HepG2 (cell line): ENCODE measurements around the gene USP34. TPM values are rescaled to one million over a fixed set of nuclear protein-coding genes. Genes with fewer than 3 reads are reported as not detected.

Source experiments
- ATAC-seq: fragments of 200-7000 bp; cut with Tn5 transposase; 3 replicates; pipeline ENCODE4 v1.9.1; 2020; ENCODE audit warnings: mild to moderate bottlenecking, moderate library complexity
- BruUV-seq: library from RNA; stranded (reverse); fragments of 400-500 nt; replicated peaks from 2 replicates; lab custom pipeline; 2021; lab: Mats Ljungman, UMichigan
- CTCF ChIA-PET: fragments of 300-600 bp; formaldehyde crosslinking; extraction: SDS; loops from one replicate; lab custom pipeline; 2021; ENCODE audit warnings: low total read pairs, inconsistent platforms, low intra/inter-chr PET ratio; lab: Yijun Ruan, JAX
- POLR2A ChIA-PET: fragments of 350-600 bp; sonication (Branson Sonifier 250); formaldehyde crosslinking; loops from one replicate; lab custom pipeline; 2020; ENCODE audit warnings: antibody characterized with exemption, inconsistent platforms; lab: Yijun Ruan, JAX
- DNase-seq: peaks from one replicate; pipeline ENCODE4 v3.0.0-alpha.2; 2015; ENCODE audit warnings: low spot score
- FAIRE-seq: peaks from 3 replicates; lab custom pipeline; 2011; peaks lifted over from hg19 to GRCh38; lab: Jason Lieb, UNC
- H2AFZ ChIP-seq: one replicate; pipeline ENCODE4 v1.6.1; 2011; ENCODE audit warnings: low read length, inconsistent platforms
- H3K27ac ChIP-seq: fragments of 300-600 bp; 3 replicates; pipeline ENCODE4 v1.8.0; 2011; ENCODE audit warnings: mixed run types, mild to moderate bottlenecking, mixed read lengths, low read length, inconsistent platforms; ENCODE audit not compliant: insufficient read depth; ENCODE audit errors: extremely low read length
- H3K27me3 ChIP-seq, 2 experiments: fragments of 200-600 bp in 1 of 2; 2 replicates in 1 of 2; 3 replicates in 1 of 2; pipeline versions ENCODE4 v1.6.0 to v1.8.0; 2011; ENCODE audit warnings: low read length in 2 of 2, mild to moderate bottlenecking in 2 of 2, moderate library complexity in 2 of 2, inconsistent platforms in 1 of 2; ENCODE audit not compliant: insufficient read depth in 2 of 2, control insufficient read depth in 1 of 2
- H3K36me3 ChIP-seq, 2 experiments: fragments of 200-600 bp in 1 of 2; replicated peaks in 1 of 2; 2 replicates in 1 of 2; 3 replicates in 1 of 2; pipeline versions ENCODE4 v1.5.1 to v1.8.0; 2011; ENCODE audit warnings: low read length in 2 of 2, inconsistent platforms in 1 of 2; ENCODE audit not compliant: insufficient read depth in 2 of 2, control insufficient read depth in 1 of 2
- H3K4me1 ChIP-seq: 2 replicates; pipeline ENCODE4 v1.5.1; 2012; ENCODE audit warnings: low read length, inconsistent platforms; ENCODE audit not compliant: insufficient read depth
- H3K4me2 ChIP-seq: 2 replicates; pipeline ENCODE4 v1.6.0; 2011; ENCODE audit warnings: low read depth, low read length, inconsistent platforms
- H3K4me3 ChIP-seq, 3 experiments: fragments of 200-600 bp in 1 of 3; sonication (generic), shearing (Covaris generic) in 1 of 3; replicated peaks in 1 of 3; 2 replicates each; pipeline ENCODE4 v1.5.1; 2011 to 2016; ENCODE audit warnings: low read length in 3 of 3, inconsistent platforms in 2 of 3, low read depth in 2 of 3, mild to moderate bottlenecking in 2 of 3, control low read depth in 1 of 3, mixed read lengths in 1 of 3; ENCODE audit not compliant: insufficient read depth in 1 of 3
- H3K79me2 ChIP-seq: one replicate; pipeline ENCODE4 v1.6.1; 2011; ENCODE audit warnings: low read length, inconsistent platforms; ENCODE audit not compliant: insufficient read depth
- H3K9ac ChIP-seq: 2 replicates; pipeline ENCODE4 v1.6.0; 2011; ENCODE audit warnings: mild to moderate bottlenecking, low read depth, low read length, inconsistent platforms; ENCODE audit not compliant: insufficient read depth
- H3K9me3 ChIP-seq: 2 replicates; pipeline ENCODE4 v1.5.1; 2012; ENCODE audit warnings: mild to moderate bottlenecking, low read length
- H4K20me1 ChIP-seq: 2 replicates; pipeline ENCODE4 v1.6.0; 2011; ENCODE audit warnings: inconsistent platforms, mild to moderate bottlenecking, low read length, moderate library complexity; ENCODE audit not compliant: insufficient read depth
- JUN ChIP-seq: sonication (generic); formaldehyde crosslinking; IDR thresholded peaks from 2 replicates; pipeline ENCODE4 v1.4.0; 2020; ENCODE audit warnings: mild to moderate bottlenecking, missing genetic modification reagents
- LRRFIP1 ChIP-seq: sonication (generic); formaldehyde crosslinking; conservative IDR thresholded peaks from 2 replicates; pipeline ENCODE4 v1.4.0; 2020; ENCODE audit warnings: missing genetic modification reagents
- MATR3 ChIP-seq: sonication (generic); formaldehyde crosslinking; IDR thresholded peaks from 2 replicates; pipeline ENCODE4 v1.4.0; 2020; ENCODE audit warnings: missing genetic modification reagents
- MTERF4 ChIP-seq: sonication (generic); formaldehyde crosslinking; IDR thresholded peaks from 2 replicates; pipeline ENCODE4 v1.8.0; 2023; ENCODE audit warnings: mild to moderate bottlenecking, missing genetic modification reagents
- NFYC ChIP-seq: IDR thresholded peaks from 2 replicates; pipeline ENCODE4 v1.6.1; 2016; ENCODE audit warnings: missing genetic modification reagents, missing compliant biosample characterization
- PITX1 ChIP-seq: sonication (generic); formaldehyde crosslinking; IDR thresholded peaks from 2 replicates; pipeline ENCODE4 v1.5.1; 2020; ENCODE audit warnings: mild to moderate bottlenecking, missing genetic modification reagents
- XRCC5 ChIP-seq: fragments of 200-400 bp; formaldehyde crosslinking; optimal IDR thresholded peaks from 2 replicates; pipeline ENCODE3; 2017; ENCODE audit warnings: mild to moderate bottlenecking, low read length
- ZNF12 ChIP-seq: sonication (generic); formaldehyde crosslinking; IDR thresholded peaks from 2 replicates; pipeline ENCODE4 v1.5.0; 2020; ENCODE audit warnings: missing genetic modification reagents
- ZNF207 ChIP-seq: fragments of 450-650 bp; IDR thresholded peaks from 2 replicates; pipeline ENCODE4 v1.6.1; 2016; ENCODE audit warnings: antibody characterized with exemption, borderline replicate concordance
- ZNF337 ChIP-seq: sonication (generic); formaldehyde crosslinking; IDR thresholded peaks from 2 replicates; pipeline ENCODE4 v1.5.1; 2020; ENCODE audit warnings: missing genetic modification reagents, low read depth, mild to moderate bottlenecking, borderline replicate concordance
- ZZZ3 ChIP-seq: sonication (generic); formaldehyde crosslinking; IDR thresholded peaks from 2 replicates; pipeline ENCODE4 v1.4.0; 2020; ENCODE audit warnings: missing genetic modification reagents, mild to moderate bottlenecking, borderline replicate concordance
- WGBS: methylation state at CpG from one replicate; pipeline ENCODE4 v1.1.6; 2017; ENCODE audit warnings: low lambda C conversion rate; 5-methylcytosine and 5-hydroxymethylcytosine counted together
- in situ Hi-C: cut with HindIII; loops from 2 replicates; pipeline ENCODE4 v1.10.0; 2017; ENCODE audit warnings: low pct_unique_long_range_greater_than_20kb; ENCODE audit not compliant: extremely low pct_ligation_motif_present
- intact Hi-C: fragments of 100-400 bp; cut with micrococcal nuclease; formaldehyde crosslinking; loops from one replicate; pipeline ENCODE4 v1.10.0; 2022; ENCODE audit not compliant: unreplicated experiment
- polyA plus RNA-seq, 8 experiments: library from polyadenylated mRNA; depleted of rRNA in 3 of 8; stranded (reverse) in 7 of 8; unstranded in 1 of 8; fragments of >200 nt; fragmentation: Illumina TruSeq in 4 of 8; extraction: Trizol in 4 of 8; gene quantifications; 2 replicates each; pipeline versions ENCODE4 v1.2.1 to v1.2.3, GENCODE V29; 2011 to 2016; ENCODE audit warnings: low read depth in 4 of 8, missing spikeins in 1 of 8, mixed read lengths in 1 of 8; ENCODE audit not compliant: insufficient read depth in 1 of 8
- total RNA-seq, 5 experiments: library from RNA; depleted of rRNA; stranded (reverse); fragments of >200 nt; fragmentation: Illumina TruSeq; extraction: Trizol; gene quantifications; 2 replicates each; pipeline ENCODE4 v1.2.3, GENCODE V29; 2016; ENCODE audit warnings: low read depth in 1 of 5

The USP34 gene
- total and polyA plus RNA-seq, 2 of the 13 experiments (the other 11 are each of a cell fraction or from before 2014, with no cell fraction given): 99.2 to 100 TPM

GRCh38 chr2:61328707-61329251, 142.1 kb downstream of the USP34 start:
- WGBS: 96% methylated on average over 11 of the region's 11 CpGs
- no peak overlapping the region for H3K4me2 ChIP-seq
- H2AFZ ChIP-seq: no peak overlapping the region
- CTCF ChIA-PET: no interaction called here
- H3K79me2 ChIP-seq: no peaks in the 10 kb centered on the region
- H3K9ac ChIP-seq: no peak overlapping the region
- no peaks in the 10 kb centered on the region for H3K27me3 ChIP-seq
- no peaks in the 10 kb centered on the region for H4K20me1 ChIP-seq
- H3K4me3 ChIP-seq: no peak overlapping the region
- TF ChIP-seq ZNF207 (no peak), MATR3 (CRISPR knock-in tag) (no peak), MTERF4 (CRISPR knock-in tag) (no peak), ZNF12 (CRISPR knock-in tag) (no peak), ZNF337 (CRISPR knock-in tag) (no peak), PITX1 (CRISPR knock-in tag) (no peak), XRCC5 (no peak), NFYC (no peak), JUN (CRISPR knock-in tag) (no peak), LRRFIP1 (CRISPR knock-in tag) (no peak), ZZZ3 (no peak)
- TF ChIP-seq, all 625 proteins: peak for 0
- peaks cover 14% of the 10 kb centered on the region for H3K4me1 ChIP-seq
- intact Hi-C loops (no loop called here), in situ Hi-C loops (no loop called here)
- POLR2A ChIA-PET: no interaction called here
- peaks cover 16 to 59% of the 10 kb centered on the region in 2 experiments for H3K36me3 ChIP-seq
- ATAC-seq: no peak
- no peak for DNase-seq
- no TSS peak for BruUV-seq
- no peak for FAIRE-seq
- H3K9me3 ChIP-seq: no peaks in the 10 kb centered on the region
- H3K27ac ChIP-seq: no peak overlapping the region
